ENCODE results near the gene ATP6V0E1.
"Not testable (repeated sequence)": the region's sequence is repeated elsewhere in the genome, so short reads cannot be mapped to it uniquely, and the experiment has no call there.

Gene ATP6V0E1

DNA sequence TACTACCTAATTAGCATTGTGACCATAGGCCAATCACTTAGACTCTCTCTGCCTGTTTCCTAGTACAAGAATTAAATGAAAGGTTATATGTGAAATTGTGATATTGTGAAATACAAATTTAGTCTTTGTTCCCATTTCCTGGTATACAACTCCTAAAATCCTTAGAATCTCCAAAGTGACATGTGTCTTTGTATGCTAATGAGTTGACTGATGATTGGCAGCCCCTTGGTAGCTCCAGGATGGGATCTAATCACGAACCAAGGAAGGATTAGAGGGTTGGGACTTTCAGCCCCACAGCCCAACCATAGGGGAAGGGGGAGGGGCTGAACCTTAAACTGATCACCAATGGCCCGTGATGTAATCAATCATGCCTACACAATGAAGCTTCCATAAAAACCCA, 31.6 kb downstream of the ATP6V0E1 start:
- no peak overlapping the region for H3K4me3 ChIP-seq (ENCODE audit: control insufficient read depth, low read depth, low read length)
- DNase-seq (ENCODE audit: low read depth), result no peak
- TF ChIP-seq, protein P1, sequence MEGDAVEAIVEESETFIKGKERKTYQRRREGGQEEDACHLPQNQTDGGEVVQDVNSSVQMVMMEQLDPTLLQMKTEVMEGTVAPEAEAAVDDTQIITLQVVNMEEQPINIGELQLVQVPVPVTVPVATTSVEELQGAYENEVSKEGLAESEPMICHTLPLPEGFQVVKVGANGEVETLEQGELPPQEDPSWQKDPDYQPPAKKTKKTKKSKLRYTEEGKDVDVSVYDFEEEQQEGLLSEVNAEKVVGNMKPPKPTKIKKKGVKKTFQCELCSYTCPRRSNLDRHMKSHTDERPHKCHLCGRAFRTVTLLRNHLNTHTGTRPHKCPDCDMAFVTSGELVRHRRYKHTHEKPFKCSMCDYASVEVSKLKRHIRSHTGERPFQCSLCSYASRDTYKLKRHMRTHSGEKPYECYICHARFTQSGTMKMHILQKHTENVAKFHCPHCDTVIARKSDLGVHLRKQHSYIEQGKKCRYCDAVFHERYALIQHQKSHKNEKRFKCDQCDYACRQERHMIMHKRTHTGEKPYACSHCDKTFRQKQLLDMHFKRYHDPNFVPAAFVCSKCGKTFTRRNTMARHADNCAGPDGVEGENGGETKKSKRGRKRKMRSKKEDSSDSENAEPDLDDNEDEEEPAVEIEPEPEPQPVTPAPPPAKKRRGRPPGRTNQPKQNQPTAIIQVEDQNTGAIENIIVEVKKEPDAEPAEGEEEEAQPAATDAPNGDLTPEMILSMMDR (IDR thresholded peaks at IDR 0.05; ENCODE audit: control insufficient read depth, insufficient read depth, low read depth, low read length, missing control alignments), result no peak

DNA sequence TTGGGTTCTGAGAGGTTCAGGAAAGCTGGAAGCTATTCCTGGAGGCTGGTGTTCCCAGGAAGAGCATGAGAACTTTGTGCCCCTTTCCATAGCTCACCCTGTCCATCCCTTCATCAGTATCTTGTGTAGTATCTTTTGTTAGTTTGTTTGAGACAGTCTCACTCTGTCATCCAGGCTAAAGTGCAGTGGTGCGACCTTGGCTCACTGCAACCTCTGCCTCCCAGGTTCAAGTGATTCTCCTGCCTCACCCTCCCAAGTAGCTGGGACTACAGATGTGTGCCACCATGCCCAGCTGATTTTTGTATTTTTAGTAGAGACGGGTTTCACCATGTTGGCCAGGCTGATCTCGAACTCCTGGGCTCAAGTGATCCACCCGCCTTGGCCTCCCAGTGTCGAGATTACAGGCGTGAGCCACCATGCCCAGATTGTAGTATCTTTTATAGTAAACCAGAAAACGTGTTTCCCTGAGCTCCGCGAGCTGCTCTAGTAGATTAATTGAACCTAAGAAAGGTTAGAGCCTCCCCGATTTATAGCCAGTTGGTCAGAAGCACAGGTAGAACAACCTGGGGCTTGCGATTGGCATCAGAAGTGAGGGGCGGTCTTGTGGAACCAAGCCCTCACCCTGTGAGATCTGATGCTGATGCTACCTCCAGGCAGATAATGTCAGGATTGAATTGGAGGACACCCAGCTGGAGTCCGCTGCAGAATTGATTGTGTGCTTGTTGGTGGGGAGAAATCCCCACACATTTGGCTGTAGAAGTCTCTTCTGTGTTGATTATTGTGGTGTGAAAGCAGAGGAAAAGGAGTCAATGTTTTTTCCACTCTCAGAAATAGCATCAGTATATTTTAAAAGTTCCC, 32.3 kb downstream of the ATP6V0E1 start:
- no peak overlapping the region for H3K4me3 ChIP-seq (ENCODE audit: control insufficient read depth, low read depth, low read length)
- DNase-seq (ENCODE audit: low read depth), result no peak

DNA sequence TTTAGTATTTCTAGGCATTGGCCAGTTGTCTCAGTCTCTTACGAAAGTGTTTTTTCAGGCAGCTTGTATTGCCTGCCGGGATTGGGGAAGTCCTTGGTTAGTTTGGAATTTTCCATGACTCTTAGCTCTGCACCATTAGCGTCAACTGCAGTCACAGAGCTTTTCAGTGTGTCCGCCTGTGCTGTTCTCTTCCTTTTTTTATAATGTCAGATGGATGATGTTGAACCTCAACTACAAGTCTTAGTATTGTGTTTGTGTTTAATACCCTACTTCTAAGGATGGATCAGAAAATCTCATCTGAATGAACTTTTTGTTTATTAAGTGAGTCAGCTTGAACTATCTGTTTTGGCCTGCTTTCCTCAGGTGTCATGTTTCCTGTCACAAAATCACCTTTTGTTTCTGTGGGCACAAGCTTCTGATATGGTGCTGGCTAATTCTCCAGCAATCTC, 33.1 kb downstream of the ATP6V0E1 start:
- H3K4me3 ChIP-seq (ENCODE audit: control insufficient read depth, low read depth, low read length), result no peak overlapping the region
- TF ChIP-seq, protein P1 (IDR thresholded peaks at IDR 0.05; ENCODE audit: control insufficient read depth, insufficient read depth, low read depth, low read length, missing control alignments), result no peak
- peak; percentile 59 for DNase-seq (ENCODE audit: low read depth)

More for the DNA sequence above, 32.3 kb downstream of the ATP6V0E1 start:
- TF ChIP-seq, protein P1 (IDR thresholded peaks at IDR 0.05; ENCODE audit: control insufficient read depth, insufficient read depth, low read depth, low read length, missing control alignments), result no peak

DNA sequence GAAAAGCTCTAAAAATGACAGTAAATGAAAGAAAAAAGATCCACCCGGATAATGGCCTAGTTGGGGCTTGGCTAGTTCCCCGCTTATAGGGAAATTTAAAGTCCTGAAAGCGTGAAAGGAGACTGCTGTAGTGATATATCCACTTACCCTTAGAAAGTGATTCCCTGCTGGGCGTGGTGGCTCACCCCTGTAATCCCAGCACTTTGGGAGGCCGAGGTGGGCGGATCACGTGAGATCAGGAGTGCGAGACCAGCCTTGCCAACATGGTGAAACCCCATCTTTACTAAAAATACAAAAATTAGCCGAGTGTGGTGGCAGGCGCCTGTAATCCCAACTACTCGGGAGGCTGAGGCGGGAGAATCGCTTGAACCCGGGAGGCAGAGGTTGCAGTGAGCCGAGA, 33.5 kb downstream of the ATP6V0E1 start:
- not testable (repeated sequence) for H3K4me3 ChIP-seq (ENCODE audit: control insufficient read depth, low read depth, low read length); DNase-seq (ENCODE audit: low read depth)

DNA sequence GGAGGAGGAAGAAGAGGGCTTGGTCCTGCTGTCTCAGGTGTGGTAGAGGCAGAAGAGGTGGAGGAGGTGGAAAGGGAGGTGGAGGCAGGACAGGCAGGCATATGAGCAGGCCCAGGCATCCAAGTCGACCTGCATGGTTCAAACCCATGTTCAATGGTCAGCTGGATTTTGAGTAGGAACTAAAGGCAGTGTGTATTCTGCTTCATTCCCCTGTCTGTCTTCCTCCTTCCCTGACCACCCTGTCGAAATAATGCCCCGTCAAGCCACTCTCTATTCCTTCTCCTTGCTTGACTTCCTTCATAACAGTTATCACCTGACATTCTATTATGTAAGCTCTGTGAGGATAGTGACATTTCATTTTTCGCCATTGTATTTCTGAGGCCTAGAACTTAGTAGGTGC, 34.8 kb downstream of the ATP6V0E1 start:
- no peak for DNase-seq (ENCODE audit: low read depth)
- TF ChIP-seq, protein P1 (IDR thresholded peaks at IDR 0.05; ENCODE audit: control insufficient read depth, insufficient read depth, low read depth, low read length, missing control alignments), result no peak
- H3K4me3 ChIP-seq (ENCODE audit: control insufficient read depth, low read depth, low read length), result no peak overlapping the region

DNA sequence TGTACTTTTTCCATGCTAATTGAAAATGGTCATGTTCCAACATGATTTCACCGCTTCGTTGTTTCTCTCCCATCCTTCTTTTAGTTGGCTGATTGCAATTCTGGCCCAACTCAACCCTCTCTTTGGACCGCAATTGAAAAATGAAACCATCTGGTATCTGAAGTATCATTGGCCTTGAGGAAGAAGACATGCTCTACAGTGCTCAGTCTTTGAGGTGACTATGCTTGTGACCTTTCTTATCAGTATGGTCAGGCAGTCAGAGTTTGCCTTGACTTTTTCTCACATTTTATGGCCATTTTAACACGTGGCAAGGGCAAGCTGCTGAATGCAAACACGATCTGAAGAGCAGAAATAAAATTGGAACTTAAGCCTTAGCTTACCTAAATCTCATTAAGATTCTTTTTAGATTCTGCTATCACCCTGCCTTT, 36.6 kb downstream of the ATP6V0E1 start:
- TF ChIP-seq, protein P1 (IDR thresholded peaks at IDR 0.05; ENCODE audit: control insufficient read depth, insufficient read depth, low read depth, low read length, missing control alignments), result no peak
- DNase-seq (ENCODE audit: low read depth), result no peak
- no peak overlapping the region for H3K4me3 ChIP-seq (ENCODE audit: control insufficient read depth, low read depth, low read length)

DNA sequence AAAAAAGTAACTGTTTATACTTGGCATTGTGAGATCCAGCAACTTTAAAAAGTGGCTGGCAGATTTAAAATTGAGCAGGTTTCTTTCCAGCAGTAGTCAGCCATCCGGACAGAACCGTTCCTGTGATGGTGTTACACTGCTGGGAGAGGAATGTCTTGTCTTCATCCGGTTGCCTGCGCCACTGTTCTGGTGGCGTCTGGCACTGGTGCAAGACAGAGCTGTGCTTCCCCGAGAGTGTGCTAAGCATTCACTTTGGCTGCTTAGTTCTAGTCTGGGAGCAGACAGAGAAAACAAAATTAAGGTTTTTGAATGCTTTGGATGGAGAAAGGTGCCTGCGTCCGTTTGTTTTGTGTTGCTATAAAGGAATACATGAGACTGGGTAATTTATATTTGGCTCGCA, 37.1 kb downstream of the ATP6V0E1 start:
- no peak overlapping the region for H3K4me3 ChIP-seq (ENCODE audit: control insufficient read depth, low read depth, low read length)
- TF ChIP-seq, protein P1 (IDR thresholded peaks at IDR 0.05; ENCODE audit: control insufficient read depth, insufficient read depth, low read depth, low read length, missing control alignments), result no peak
- no peak for DNase-seq (ENCODE audit: low read depth)
